Tibial nerve (tissue), 3 donors: Measurements from ENCODE around the gene NAXD.

Source experiments
- POLR2A ChIP-seq, 2 donors: fragments of 450-650 bp; IDR thresholded peaks; one replicate each; pipeline ENCODE4 v1.6.1; 2017; ENCODE audit warnings: antibody characterized with exemption in 2 of 2, mild to moderate bottlenecking in 2 of 2, moderate library complexity in 2 of 2
- TF ChIP-seq, protein P1 (sequence below), 5 experiments: fragments of 200-600 bp in 3 of 5; fragments of 450-650 bp in 2 of 5; sonication (generic) in 3 of 5; IDR thresholded peaks; one replicate each; pipeline ENCODE4 v1.5.1; 2016 to 2019; ENCODE audit warnings: antibody characterized with exemption in 5 of 5, mild to moderate bottlenecking in 3 of 5, moderate library complexity in 2 of 5

DNA sequence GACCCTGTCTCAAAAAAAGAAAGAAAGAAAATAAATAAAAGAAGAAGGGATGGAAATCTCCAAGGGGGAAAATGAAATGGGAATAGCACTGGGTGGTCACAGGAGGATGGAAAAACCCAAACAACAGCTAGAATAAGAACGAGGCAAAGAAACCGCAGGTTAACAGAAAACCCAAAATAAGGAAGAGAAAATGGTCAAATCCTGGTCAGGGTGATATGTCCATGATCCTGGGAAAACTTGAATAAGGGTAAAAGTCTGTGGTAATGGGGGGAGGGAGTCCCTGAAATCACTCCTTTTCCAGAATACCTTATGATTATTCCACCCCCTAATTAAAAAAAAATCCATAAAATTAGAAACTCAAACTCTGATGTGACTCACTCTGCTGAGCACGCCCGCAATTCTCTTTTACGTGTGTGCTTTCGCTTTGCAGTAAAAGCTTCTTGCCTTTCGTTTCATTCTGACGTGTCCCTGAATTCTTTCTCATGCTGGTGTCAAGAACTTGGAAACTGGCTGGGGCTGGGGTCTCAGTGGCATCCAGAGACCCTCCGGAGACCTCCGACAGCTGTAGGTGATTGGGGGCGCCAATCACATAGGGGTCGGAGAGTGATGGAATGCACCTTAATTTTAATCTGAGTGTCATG lies 4.3 kb upstream of the NAXD start:
- TF ChIP-seq, protein P1, sequence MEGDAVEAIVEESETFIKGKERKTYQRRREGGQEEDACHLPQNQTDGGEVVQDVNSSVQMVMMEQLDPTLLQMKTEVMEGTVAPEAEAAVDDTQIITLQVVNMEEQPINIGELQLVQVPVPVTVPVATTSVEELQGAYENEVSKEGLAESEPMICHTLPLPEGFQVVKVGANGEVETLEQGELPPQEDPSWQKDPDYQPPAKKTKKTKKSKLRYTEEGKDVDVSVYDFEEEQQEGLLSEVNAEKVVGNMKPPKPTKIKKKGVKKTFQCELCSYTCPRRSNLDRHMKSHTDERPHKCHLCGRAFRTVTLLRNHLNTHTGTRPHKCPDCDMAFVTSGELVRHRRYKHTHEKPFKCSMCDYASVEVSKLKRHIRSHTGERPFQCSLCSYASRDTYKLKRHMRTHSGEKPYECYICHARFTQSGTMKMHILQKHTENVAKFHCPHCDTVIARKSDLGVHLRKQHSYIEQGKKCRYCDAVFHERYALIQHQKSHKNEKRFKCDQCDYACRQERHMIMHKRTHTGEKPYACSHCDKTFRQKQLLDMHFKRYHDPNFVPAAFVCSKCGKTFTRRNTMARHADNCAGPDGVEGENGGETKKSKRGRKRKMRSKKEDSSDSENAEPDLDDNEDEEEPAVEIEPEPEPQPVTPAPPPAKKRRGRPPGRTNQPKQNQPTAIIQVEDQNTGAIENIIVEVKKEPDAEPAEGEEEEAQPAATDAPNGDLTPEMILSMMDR (IDR thresholded peaks at IDR 0.05) = no peak
- no peak for TF ChIP-seq POLR2A (IDR thresholded peaks at IDR 0.05)
